Fibroblast of gingiva (primary cell): ENCODE data around the gene MED12.

Experiments used
- DNase-seq: peaks from one replicate; pipeline ENCODE4 v3.0.0-alpha.2; 2011; ENCODE audit warnings: low read depth

Gene MED12

GRCh38 chrX:71118032-71118984 is at the start of gene MED12:
Gene MED12, plus strand, starts transcription at chrX:71118596. Its CDS starts 159 bp downstream, at chrX:71118755.
- peak; percentile 82 for DNase-seq

GRCh38 chrX:71070531-71070930 is 47.9 kb upstream of the MED12 start:
- DNase-seq, result no peak

GRCh38 chrX:71081330-71082123 is 36.9 kb upstream of the MED12 start:
- DNase-seq, result no peak

GRCh38 chrX:71082124-71082647 is 36.2 kb upstream of the MED12 start:
- DNase-seq, result no peak

GRCh38 chrX:71082822-71083221 is 35.6 kb upstream of the MED12 start:
- DNase-seq, result no peak

GRCh38 chrX:71085900-71086299 is 32.5 kb upstream of the MED12 start:
- DNase-seq, result no peak

GRCh38 chrX:71091263-71091662 is 27.1 kb upstream of the MED12 start:
- DNase-seq, result no peak

- no peak for DNase-seq
Observed at GRCh38 chrX:71095033-71095432, 23.4 kb upstream of the MED12 start.

GRCh38 chrX:71095555-71095980 is 22.8 kb upstream of the MED12 start, which contains the start of gene FOXO4:
Gene FOXO4, plus strand, starts transcription at chrX:71095851. Its CDS starts 678 bp downstream, at chrX:71096529.
- peak; percentile 79 for DNase-seq

GRCh38 chrX:71095981-71096759 is 22.2 kb upstream of the MED12 start:
- DNase-seq, result peak; percentile 57

- no peak for DNase-seq
Observed at GRCh38 chrX:71096760-71097032, 21.7 kb upstream of the MED12 start.

GRCh38 chrX:71098302-71098701 is 20.1 kb upstream of the MED12 start:
- DNase-seq, result peak; percentile 10

GRCh38 chrX:71098951-71099506 is 19.4 kb upstream of the MED12 start:
- no peak for DNase-seq

- no peak for DNase-seq
Observed at GRCh38 chrX:71099736-71100135, 18.7 kb upstream of the MED12 start.

- DNase-seq, result no peak
Observed at GRCh38 chrX:71100581-71101505, 17.6 kb upstream of the MED12 start.

GRCh38 chrX:71102292-71102691 is 16.1 kb upstream of the MED12 start:
- DNase-seq, result no peak

- DNase-seq, result no peak
Observed at GRCh38 chrX:71103110-71103983, 15.0 kb upstream of the MED12 start.

GRCh38 chrX:71105628-71106027 is 12.8 kb upstream of the MED12 start:
- DNase-seq, result no peak

- DNase-seq, result no peak
Observed at GRCh38 chrX:71106427-71106826, 12.0 kb upstream of the MED12 start, which contains the start of gene CXorf65. Gene CXorf65, minus strand, starts transcription at chrX:71106740. Its CDS starts 184 bp downstream, at chrX:71106556.
